Measurements from ENCODE around the gene WBP2. TPM values are rescaled to one million over a fixed set of nuclear protein-coding genes. Genes with fewer than 3 reads are reported as not detected.

WBP2 gene
- total RNA-seq, 1 donor from 2014 or later = 57.5 TPM

DNA sequence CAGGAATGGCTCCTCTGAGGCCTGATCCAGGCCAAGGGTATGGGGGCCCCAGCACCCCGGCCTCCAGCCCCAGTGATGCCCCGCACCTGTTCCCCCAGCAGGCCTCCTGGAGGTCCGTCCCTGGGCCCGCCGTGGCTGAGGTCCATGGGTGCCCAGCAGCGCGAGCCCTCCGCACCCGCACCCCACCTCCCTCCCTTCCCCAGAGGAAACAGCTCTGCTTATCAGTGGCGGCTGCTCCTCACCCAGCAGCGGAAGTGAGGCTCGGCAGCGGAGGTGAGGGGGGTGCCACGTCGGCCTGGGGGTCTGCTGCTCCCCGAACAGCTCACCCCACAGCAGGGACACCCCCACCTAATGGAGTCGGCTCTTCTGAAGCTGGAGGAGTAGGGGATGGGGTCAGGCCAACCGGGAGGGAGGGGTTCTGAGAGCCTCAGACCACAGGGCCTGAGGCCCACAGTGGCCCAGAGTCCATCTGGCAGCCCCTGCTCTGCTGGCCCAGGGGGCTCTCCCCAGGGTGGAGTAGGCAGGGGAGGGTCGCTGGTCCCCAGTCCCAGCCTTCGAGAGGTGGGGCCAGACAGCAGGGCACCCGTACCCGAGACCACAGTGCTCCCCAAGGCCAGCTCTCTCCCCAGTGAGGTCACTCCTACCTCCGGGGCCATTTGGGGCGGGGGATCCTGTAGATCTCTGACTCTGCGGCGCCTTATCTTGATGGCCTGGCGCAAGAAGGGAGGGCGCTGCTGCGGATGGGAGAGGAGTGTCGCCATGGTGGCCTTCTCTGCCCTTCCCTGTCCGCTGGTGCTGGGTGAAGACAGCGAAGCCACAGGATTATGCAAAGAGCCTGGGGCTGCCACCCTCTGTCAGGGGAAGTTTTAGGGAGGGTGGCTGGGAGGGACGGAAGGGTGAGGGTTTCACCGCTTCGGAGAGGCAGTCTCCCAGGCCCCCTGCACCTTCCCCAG, 11.3 kb downstream of the WBP2 start, which contains the start of gene UNC13D:
Gene UNC13D, minus strand, starts transcription at position 828 of the 953 bp plus-strand sequence. Its CDS starts 67 bp downstream, at position 761.
- ATAC-seq = peak; percentile 19

DNA sequence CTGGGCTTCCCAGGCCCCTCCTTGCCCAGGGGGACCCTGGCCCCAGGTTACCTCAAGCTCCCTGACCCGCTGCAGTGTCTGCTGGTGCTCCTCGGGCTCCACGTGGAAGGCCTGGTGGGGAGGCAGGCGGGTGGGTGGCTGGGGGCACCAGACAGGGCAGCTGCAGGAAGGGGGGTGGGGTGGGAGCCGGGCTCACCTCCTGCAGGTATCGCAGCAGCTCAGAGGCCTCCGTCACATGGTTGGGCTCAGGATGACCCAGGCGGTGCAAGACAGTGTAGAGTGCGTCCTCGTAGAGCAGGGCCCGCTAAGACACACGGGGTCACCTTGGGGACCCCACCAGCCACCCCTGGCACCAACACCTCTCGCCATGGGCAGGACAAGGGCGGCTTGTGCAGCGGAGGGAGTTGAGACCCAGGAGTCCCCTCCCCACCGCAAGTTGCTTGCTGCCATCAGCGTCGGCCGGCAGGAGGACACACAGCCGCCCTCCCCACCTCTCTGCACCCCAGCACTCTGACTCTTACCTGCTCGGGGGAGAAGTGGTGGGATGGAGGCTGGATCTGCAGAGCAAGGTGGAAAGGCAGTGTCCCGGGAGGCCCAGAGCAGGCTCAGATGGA, 12.1 kb downstream of the WBP2 start:
- ATAC-seq = no peak

- no peak for ATAC-seq
Observed at GRCh38 chr17:75842411-75842810, 12.7 kb downstream of the WBP2 start.

DNA sequence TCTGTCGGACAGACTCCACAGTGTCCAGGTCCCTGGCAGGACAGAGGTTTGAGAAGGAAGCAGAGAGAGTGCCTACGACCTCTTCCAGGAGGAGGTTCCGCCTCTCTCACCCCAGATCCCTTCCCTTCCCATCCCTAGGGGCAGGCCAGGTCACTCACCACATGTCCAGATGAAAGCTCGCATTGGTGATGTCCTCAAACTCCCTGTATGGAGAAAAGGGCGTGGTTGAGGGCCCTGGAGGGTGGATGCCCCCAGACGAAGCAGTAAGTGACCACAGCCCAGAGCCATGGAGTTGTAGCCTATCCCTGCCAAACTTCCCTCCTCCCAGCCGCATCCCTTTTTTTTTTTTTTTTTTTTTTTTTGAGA, 14.4 kb downstream of the WBP2 start:
- no peak for ATAC-seq

- ATAC-seq = no peak
Observed at GRCh38 chr17:75839942-75840798, 15.0 kb downstream of the WBP2 start.

DNA sequence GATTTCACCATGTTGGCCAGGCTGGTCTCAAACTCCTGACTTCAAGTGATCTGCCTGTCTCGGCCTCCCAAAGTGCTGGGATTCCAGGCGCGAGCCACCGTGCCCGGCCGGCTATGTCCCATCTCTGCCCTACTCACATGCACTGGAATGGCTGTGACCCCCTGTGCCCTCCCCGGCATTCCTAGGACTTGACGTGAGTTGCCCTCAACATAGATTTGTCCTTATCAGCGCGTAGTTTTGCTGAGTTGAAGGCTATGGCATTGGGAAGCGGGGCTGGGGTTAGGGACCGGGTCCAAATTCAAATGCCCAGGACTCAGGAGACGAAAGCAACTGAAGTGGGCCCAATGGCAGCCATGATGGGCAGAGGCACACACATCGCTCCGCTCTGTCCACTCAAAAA, 16.7 kb downstream of the WBP2 start:
- no peak for ATAC-seq

DNA sequence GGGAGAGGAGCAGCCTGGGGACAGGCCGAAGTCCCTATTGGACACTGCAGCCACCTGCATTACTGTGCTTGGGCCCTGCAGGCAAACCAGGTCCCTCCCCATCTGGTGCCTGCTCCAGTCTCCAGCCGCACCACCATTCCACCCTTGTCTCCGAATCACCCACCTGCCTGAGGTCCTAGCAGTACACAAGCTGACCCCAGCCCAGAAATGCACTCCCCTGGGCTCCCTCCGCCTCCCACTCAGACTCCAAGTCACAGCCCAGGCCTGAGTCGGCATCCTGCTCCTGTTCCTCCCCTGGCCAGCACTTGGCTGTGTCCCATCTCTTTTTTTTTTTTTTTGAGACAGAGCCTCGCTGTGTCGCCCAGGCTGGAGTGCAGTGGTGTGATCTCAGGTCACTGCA, 17.2 kb downstream of the WBP2 start:
- ATAC-seq = no peak

DNA sequence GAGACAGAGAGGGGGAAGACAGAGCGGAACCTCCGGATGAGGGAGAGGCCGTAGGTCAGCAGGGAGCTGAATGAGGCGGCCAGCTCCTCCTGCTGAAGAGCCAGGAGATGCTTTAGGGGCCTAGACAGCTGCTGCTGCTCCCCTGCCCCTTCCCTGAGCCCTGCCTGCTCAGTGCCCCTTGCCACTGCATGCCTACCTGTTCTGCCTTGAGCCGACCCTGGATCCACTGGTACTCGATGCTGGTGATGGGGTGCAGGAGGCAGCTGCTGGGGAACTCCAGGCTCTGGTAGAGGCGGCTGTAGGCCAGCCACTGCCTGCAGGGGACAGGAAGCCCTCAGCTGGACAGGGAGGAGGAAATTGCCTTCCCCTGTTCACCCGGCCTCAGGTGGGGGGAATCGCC, 18.5 kb downstream of the WBP2 start:
- ATAC-seq = no peak

- no peak for ATAC-seq
Observed at GRCh38 chr17:75835654-75835987, 19.5 kb downstream of the WBP2 start.

DNA sequence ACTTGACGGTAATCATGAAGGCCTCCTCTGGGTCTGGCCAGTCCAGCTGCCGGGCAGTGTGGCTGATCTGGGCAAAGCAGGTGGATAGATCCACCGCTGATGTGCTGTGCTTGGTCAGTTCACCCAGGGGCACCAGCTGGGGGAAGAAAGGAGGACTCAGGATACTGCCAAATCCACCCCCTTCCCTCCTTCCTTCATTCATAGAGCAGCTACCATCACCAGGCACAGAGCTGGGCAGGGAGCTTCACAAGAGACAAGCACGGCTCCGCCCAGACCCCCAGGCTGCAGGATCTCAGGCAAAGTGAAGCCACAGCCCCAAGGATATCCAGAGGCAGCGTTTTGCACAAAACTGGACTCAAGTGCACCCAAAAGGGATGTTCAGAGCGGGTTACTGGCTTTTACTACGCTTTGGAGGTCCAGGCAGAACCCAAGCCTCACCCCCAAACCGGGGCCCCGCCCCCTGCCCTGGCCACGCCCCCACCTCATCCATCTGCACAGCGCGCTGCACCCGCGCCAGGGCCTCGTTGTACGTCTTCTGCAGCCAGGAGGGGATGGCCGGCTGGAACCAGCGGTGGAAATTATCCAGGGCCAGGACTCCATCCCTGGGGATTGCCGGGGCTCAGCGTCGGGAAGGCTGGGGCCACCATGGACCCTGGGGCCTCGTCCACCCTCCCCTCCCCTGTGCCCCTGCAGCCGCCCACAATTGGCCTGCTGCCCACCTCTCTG, 20.0 kb downstream of the WBP2 start:
- no peak for ATAC-seq

DNA sequence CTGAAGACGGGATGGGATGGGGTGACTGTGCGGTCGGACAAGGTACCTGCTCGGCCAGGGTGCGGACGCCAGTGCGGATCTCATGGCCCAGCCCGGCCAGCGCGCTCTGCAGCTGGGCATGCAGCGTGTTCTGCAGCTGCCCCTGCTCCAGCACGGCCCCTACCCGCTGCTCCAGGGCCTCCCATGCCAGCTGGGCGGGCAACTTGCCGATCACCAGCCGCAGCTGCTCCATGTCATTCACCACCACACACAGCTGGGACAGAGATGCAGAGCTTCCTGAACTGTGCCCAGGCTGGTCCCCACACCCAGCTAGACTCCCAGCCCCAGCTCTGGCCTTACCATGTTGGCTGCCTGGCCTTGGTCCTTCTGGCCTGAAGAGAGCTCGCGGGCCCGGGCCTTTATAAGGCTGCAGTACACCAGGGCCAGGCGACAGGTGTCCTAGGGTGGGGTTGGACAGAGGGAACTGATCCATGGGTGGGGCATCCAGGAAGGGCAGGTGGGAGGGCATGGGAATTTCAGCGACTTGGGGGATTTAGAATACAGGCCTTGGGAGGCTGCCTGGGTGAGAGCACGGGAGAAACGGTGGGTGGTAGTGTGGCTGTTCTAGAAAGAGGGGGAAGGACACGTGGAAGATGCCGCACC, 20.7 kb downstream of the WBP2 start:
- no peak for ATAC-seq

GRCh38 chr17:75832652-75833400, 22.3 kb downstream of the WBP2 start:
- no peak for ATAC-seq

DNA sequence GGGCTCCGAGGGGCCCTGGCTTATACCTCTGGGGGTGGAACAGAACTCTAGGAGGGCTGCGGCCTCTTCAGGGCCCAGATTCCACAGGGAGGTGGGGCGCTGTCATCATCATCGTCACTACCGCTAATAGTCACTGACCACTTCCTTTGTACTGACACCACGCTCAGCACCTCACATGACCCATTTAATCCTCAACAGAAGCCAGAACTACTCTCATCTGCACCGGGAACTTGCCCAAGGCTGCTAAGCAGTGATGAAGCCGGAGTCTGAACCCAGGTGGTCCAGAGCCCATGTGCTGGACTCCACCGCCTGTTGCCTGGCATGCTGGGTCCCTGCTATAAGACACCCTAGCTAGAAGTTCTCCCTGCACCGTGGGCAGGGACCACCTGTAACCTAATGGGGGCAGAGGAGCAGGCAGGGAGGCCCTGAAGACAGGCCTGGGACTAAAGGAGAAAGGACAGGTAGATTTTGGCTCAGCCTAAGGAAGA, 22.9 kb downstream of the WBP2 start:
- ATAC-seq = no peak

DNA sequence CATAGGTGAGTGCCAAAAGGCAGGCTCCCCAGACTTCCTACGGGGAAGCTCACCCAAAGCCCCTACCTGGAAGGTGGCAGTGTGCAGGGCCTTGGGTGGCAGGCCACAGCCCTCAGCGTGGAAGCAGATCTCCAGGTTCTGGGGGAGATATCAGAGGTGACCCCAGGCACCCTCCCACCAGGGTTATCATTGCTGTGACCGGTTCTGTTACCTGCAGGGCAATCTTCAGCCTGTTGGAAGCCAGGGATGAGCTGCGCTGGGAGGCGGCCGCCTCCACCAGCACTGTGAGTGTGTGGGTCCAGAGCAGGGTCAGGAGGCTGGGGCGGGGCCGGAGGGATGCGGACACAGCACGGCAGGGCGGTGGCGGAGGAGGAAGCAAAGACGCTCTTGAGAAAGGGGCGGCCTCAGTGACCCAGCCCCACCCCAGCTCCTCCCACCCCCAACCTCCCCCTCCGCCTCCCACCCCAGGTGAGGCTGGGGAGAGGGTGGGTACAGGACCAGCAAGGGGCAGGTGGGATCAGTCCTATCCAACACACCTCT, 24.0 kb downstream of the WBP2 start:
- no peak for ATAC-seq

DNA sequence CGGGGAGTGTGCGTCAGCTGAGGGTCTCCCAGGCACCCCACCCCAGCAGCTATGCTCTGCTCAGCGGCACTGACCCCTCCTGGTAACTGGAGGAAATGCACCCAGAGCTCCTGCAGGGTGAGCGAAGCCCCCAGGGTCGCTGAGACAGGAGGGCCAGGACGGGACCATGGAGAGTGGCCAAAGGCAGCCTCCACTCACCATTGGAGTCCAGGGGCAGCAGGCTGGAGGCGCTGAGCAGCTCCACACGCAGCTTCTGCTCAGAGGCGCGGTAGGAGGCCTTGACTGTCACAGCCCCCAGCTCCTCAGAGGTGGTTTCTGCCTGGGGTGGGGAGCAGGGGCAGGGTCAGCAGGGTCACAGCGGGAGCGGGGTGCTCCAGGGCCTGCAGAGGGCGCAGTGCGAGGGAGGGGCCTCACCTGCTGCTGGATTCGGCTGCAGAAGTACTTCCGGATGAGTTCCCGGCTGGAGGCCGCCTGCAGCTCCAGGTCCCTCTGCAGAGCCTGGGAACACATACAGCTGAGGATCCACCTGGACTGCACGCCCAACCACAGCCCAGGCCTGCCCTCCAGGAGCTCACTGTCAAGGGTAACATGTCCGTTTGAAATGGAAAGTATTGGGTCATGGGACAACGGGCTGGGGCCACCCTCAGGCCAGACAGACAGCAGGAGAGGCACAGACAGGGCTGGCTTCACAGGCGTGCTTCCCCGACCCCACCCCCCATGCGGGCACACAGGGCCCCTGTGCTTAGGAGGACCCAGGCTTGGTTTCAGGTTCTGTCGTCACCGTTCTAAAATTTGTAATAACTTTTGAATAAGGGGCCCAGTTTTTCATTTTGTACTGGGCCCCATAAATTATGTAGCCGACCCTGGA, 24.7 kb downstream of the WBP2 start:
- no peak for ATAC-seq

GRCh38 chr17:75829747-75830146, 25.4 kb downstream of the WBP2 start:
- no peak for ATAC-seq

DNA sequence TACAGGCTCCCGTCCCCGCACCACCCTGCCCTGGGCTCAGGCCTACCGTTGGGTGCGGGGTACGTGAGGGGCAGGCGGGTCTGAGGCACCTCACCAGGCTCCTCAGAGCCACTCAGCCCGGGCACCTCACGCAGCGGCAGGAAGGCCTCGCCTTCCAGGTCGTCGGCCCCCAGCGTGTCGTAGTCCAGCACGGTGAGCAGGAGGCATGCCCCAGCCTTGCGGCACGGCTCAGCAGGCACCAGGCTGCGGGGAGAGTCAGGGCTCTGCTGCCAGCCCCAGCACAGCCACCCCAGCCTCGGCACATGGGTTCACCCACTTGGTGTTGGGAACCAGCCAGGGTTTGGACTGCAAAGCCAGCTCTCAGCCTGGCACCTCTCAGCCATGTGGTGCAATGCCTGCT, 26.4 kb downstream of the WBP2 start:
- no peak for ATAC-seq

- no peak for ATAC-seq
Observed at GRCh38 chr17:75828076-75828400, 27.1 kb downstream of the WBP2 start.

DNA sequence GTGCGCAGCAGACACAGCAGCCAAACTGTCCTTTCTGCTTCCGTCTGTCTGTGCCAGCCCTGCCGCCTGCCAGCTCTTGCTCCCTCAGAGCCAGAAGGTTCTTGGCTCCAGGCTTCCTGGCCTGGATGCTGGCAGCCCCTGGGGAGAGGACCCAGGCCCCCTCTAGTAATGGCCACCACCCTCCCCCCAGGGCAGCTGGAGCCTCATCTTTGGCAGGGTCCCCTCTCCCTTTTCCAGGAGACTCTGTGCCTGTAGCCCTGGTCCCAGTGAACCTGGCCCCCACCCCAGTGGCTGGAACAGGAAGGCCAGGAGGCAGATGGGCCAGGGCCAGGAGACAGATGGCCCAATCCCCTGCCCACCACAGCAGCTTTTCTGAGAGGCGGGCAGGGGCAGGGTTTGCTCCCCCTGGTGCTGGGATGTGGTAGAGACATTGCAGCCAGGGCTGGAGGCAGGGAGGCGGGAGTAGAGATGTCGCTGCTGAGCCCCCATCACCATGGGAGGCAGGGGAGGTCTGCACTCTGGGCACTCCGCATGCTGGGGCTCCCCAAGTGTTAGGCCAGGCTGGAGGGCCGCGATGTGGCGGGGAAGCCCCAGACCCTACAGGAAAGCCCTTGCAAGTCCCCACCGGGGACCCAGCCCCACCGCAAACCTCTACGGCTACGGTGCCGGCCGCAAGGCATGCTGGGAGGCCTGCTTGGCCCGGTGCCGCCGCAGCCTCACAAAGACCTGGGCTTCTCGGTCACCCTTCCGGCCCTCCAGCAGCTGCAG, 27.6 kb downstream of the WBP2 start:
- ATAC-seq = peak; percentile 45
